Aorta (tissue), 5 donors: ENCODE results near the gene KLHL29. TPM values are rescaled to one million over a fixed set of nuclear protein-coding genes. Genes with fewer than 3 reads are reported as not detected.

Source experiments
- ATAC-seq: fragments of 200-7000 bp; cut with Tn5 transposase; one replicate; pipeline ENCODE4 v1.9.1; 2022; ENCODE audit warnings: moderate library complexity; ENCODE audit not compliant: low FRiP score
- DNase-seq, 2 donors: peaks; one replicate each; pipeline ENCODE4 v3.0.0-alpha.2; 2020
- H3K27ac ChIP-seq, 2 donors: one replicate each; pipeline ENCODE4 v1.5.1; 2013; ENCODE audit warnings: low read length in 2 of 2, mild to moderate bottlenecking in 2 of 2, moderate library complexity in 2 of 2, control low read depth in 1 of 2, inconsistent platforms in 1 of 2, low read depth in 1 of 2
- H3K27me3 ChIP-seq, 2 donors: one replicate each; pipeline ENCODE4 v1.6.1; 2013; ENCODE audit warnings: control low read depth in 1 of 2, low read length in 1 of 2, mild to moderate bottlenecking in 1 of 2, moderate library complexity in 1 of 2; ENCODE audit not compliant: insufficient read depth in 2 of 2, control insufficient read depth in 1 of 2
- H3K36me3 ChIP-seq, 2 donors: one replicate each; pipeline ENCODE4 v1.6.1; 2013; ENCODE audit warnings: control low read depth in 1 of 2, low read length in 1 of 2, mild to moderate bottlenecking in 1 of 2; ENCODE audit not compliant: insufficient read depth in 2 of 2, control insufficient read depth in 1 of 2
- H3K4me1 ChIP-seq, 2 donors: one replicate each; pipeline ENCODE4 v1.6.1; 2013; ENCODE audit warnings: low read length in 2 of 2, control low read depth in 1 of 2, mild to moderate bottlenecking in 1 of 2, moderate library complexity in 1 of 2; ENCODE audit not compliant: insufficient read depth in 2 of 2, control insufficient read depth in 1 of 2
- H3K4me3 ChIP-seq, 2 donors: one replicate each; pipeline ENCODE4 v1.5.1; 2013; ENCODE audit warnings: low read length in 2 of 2, control low read depth in 1 of 2, mild to moderate bottlenecking in 1 of 2
- H3K9me3 ChIP-seq: one replicate; pipeline ENCODE4 v1.6.1; 2013; ENCODE audit warnings: mild to moderate bottlenecking, low read length; ENCODE audit not compliant: control insufficient read depth
- WGBS, 2 donors: extraction: QIAGEN DNeasy Blood & Tissue Kit; methylation state at CpG; one replicate each; pipeline ENCODE4 v1.1.7; 2013; 5-methylcytosine and 5-hydroxymethylcytosine counted together
- intact Hi-C, 2 donors: fragments of 100-400 bp; cut with DNase I; formaldehyde crosslinking; loops; one replicate each; pipeline versions ENCODE4 v1.14.2 to v1.15.0; 2022
- polyA plus RNA-seq, 2 donors: library from polyadenylated mRNA; stranded (reverse); fragments of 200-250 nt; gene quantifications; one replicate each; pipeline ENCODE4 v1.2.3, GENCODE V29; 2013
- total RNA-seq, 2 donors: library from RNA; stranded (reverse); fragmentation: NEBNext Ultra II Directional; extraction: Animal tissue kit (Norgen Biotek cat#: 25700); gene quantifications; one replicate each; pipeline ENCODE4 v1.2.1, GENCODE V29; 2021
- donor health status: healthy with polysubstance abuse.
- donor health status: Bipolar disorder and iron deficiency.
- donor health status: DM: no; HTN: no; CAD: no.
- donor health status: DM: no; HTN: no; CAD: no.
- donor health status: DM: yes; HTN: yes; CAD: no.

The KLHL29 gene
- total and polyA plus RNA-seq, 4 donors = 0.75 to 13.4 (median 8.1) TPM

- no peaks in the 10 kb centered on the region for H3K36me3 ChIP-seq
- ATAC-seq = no peak
- H3K27me3 ChIP-seq = no peaks in the 10 kb centered on the region
- no peaks in the 10 kb centered on the region for H3K9me3 ChIP-seq
- no peak overlapping the region for H3K27ac ChIP-seq
- H3K4me3 ChIP-seq = no peak overlapping the region
- 87 to 93% methylated on average over 12 of the region's 12 CpGs for WGBS, 2 donors
- DNase-seq = no peak
- intact Hi-C loops = no loop called here
- H3K4me1 ChIP-seq = peaks cover 0 to 4% of the 10 kb centered on the region in 2 donors
Measured at GRCh38 chr2:23668756-23669304, 283.9 kb downstream of the KLHL29 start.

- 37 to 43% methylated on average over 22 of the region's 22 CpGs for WGBS, 2 donors
- Histone ChIP-seq H3K36me3 (no peaks in the 10 kb centered on the region), H3K27ac (no peak overlapping the region), H3K9me3 (no peaks in the 10 kb centered on the region), H3K4me1 (peaks cover 0 to 4% of the 10 kb centered on the region in 2 donors), H3K27me3 (no peaks in the 10 kb centered on the region), H3K4me3 (no peak overlapping the region)
- peak; percentile 87 to 90 for DNase-seq
- peak; percentile 71 for ATAC-seq
- intact Hi-C loops = no loop called here
Measured at GRCh38 chr2:23669413-23670244, 284.6 kb downstream of the KLHL29 start.

DNA sequence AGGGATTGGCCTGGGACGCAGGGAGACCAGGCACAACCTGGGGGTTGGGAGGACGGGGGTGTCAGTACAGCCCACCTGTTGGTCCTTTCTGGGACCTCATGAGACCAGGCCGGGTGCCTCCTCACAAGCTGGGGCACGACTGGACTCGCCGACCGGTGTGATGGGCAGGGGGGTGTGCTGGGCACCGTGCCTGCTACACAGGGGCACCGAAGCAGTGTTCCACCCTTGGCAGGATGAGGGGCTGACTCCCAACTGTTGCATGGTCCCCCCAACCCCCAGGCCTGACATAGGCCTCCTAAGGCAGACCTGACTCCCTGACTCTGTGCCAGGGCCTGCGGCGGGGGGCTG lies 285.2 kb downstream of the KLHL29 start:
- H3K27ac ChIP-seq = no peak overlapping the region

GRCh38 chr2:23673082-23673481 lies 288.1 kb downstream of the KLHL29 start:
- no peaks in the 10 kb centered on the region for H3K36me3 ChIP-seq
- 93 to 94% methylated on average over 6 of the region's 6 CpGs for WGBS, 2 donors
- H3K4me3 ChIP-seq = no peak overlapping the region
- peaks cover 0 to 4% of the 10 kb centered on the region in 2 donors for H3K4me1 ChIP-seq
- no peak overlapping the region for H3K27ac ChIP-seq
- DNase-seq (no peak), ATAC-seq (no peak)
- H3K9me3 ChIP-seq = no peaks in the 10 kb centered on the region
- intact Hi-C loops = no loop called here
- no peaks in the 10 kb centered on the region for H3K27me3 ChIP-seq

More for the DNA sequence above, 285.2 kb downstream of the KLHL29 start:
- Histone ChIP-seq H3K27me3 (no peaks in the 10 kb centered on the region), H3K4me3 (no peak overlapping the region), H3K9me3 (no peaks in the 10 kb centered on the region), H3K4me1 (peaks cover 0 to 4% of the 10 kb centered on the region in 2 donors), H3K36me3 (no peaks in the 10 kb centered on the region)
- no peak for DNase-seq
- 61 to 66% methylated on average over 11 of the region's 11 CpGs for WGBS, 2 donors
- ATAC-seq = no peak
- intact Hi-C loops = no loop called here

DNA sequence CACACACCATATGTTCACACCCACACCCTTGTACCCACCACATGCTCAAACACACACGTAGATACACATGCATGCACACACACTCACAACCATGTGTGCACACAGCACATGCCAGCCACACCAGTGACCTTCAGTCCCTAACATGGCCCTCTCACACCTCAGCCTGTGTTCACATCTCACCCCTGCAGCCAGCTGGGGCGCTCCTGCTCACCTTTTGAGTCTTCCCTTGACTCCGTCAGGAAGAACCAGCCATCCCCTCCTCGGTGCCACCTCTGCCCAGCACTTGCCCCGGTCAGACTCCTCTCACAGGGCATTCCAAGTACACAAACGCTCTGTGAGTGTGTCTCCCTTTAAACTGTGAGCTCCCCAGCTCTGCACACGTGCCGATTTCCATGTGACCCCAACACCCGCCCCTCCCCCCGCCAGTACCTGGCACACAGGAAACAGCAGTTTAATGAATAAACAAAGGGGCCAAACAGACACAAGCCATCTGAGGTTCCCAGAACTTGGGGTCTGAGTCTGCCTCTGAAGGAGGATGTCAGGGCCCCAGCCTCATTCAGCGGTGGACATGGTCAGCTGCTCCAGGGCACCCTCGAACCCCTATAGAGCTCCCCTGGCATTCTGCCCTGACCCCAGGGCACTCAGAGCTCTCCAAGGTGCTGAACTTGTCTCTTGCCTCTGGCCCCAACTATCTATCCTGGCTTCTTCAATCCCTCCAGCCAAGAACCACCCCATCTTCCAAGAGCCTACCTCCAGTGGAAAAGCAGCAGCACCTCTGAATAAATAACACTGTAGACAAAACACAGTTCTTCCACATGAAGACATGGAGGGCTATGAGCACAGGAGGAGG lies 289.1 kb downstream of the KLHL29 start:
- intact Hi-C loops = no loop called here
- DNase-seq (no peak), ATAC-seq (no peak)
- Histone ChIP-seq H3K27me3 (no peaks in the 10 kb centered on the region), H3K4me1 (peaks cover 0 to 4% of the 10 kb centered on the region in 2 donors), H3K27ac (no peak overlapping the region), H3K9me3 (no peaks in the 10 kb centered on the region), H3K36me3 (no peaks in the 10 kb centered on the region), H3K4me3 (no peak overlapping the region)
- WGBS, 2 donors = 63 to 65% methylated on average over 12 of the region's 12 CpGs

GRCh38 chr2:23675506-23675905 lies 290.5 kb downstream of the KLHL29 start:
- intact Hi-C loops = no loop called here
- no peak for ATAC-seq

GRCh38 chr2:23677836-23678235 lies 292.9 kb downstream of the KLHL29 start:
- no peaks in the 10 kb centered on the region for H3K4me1 ChIP-seq
- intact Hi-C loops = no loop called here
- H3K4me3 ChIP-seq = no peak overlapping the region
- H3K9me3 ChIP-seq = no peaks in the 10 kb centered on the region
- no peaks in the 10 kb centered on the region for H3K36me3 ChIP-seq
- no peak for DNase-seq
- no peak for ATAC-seq
- WGBS, 2 donors = 16 to 23% methylated on average over 2 of the region's 2 CpGs
- no peaks in the 10 kb centered on the region for H3K27me3 ChIP-seq
- H3K27ac ChIP-seq = no peak overlapping the region

More at GRCh38 chr2:23675506-23675905, 290.5 kb downstream of the KLHL29 start:
- WGBS, 2 donors = 96 to 98% methylated on average over 7 of the region's 7 CpGs
- Histone ChIP-seq H3K9me3 (no peaks in the 10 kb centered on the region), H3K27me3 (no peaks in the 10 kb centered on the region), H3K36me3 (no peaks in the 10 kb centered on the region), H3K4me1 (no peaks in the 10 kb centered on the region), H3K27ac (no peak overlapping the region), H3K4me3 (no peak overlapping the region)
- DNase-seq = no peak

DNA sequence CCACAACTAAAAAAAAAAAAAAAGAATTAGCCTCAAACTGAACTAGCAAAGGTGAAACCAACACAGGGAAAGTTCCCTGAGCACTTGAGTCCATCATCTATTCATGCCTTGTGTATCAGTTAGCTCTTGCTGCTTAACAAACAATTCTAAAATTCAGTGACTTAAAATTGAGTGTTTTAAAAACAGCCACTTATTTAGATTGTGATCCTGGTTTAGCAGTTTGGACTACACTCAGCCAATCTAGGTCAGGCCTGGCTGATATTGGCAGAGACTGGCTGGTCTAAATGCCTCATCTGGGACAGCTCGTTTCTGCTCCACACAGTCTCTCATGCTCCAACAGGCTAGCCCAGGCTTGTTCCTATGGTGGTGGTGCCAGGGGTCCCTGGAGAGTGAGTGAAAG lies 294.1 kb downstream of the KLHL29 start:
- 47 to 55% methylated on average over 1 of the region's 1 CpG for WGBS, 2 donors
- H3K9me3 ChIP-seq = no peaks in the 10 kb centered on the region
- ATAC-seq (no peak), DNase-seq (no peak)
- no peaks in the 10 kb centered on the region for H3K27me3 ChIP-seq
- H3K27ac ChIP-seq = no peak overlapping the region
- no peaks in the 10 kb centered on the region for H3K36me3 ChIP-seq
- intact Hi-C loops = no loop called here
- no peaks in the 10 kb centered on the region for H3K4me1 ChIP-seq
- no peak overlapping the region for H3K4me3 ChIP-seq
